HG02678 (cell line): Measurements from ENCODE around the gene BNC2.
"Not testable (repeated sequence)": the region's sequence is repeated elsewhere in the genome, so short reads cannot be mapped to it uniquely, and the experiment has no call there.

Experiments used
- ATAC-seq: cut with Tn5 transposase; IDR thresholded peaks from one replicate; pipeline ENCODE4 v1.9.1; 2021; ENCODE audit warnings: mild to moderate bottlenecking, moderate library complexity; ENCODE audit not compliant: unreplicated experiment

Gene BNC2, protein sequence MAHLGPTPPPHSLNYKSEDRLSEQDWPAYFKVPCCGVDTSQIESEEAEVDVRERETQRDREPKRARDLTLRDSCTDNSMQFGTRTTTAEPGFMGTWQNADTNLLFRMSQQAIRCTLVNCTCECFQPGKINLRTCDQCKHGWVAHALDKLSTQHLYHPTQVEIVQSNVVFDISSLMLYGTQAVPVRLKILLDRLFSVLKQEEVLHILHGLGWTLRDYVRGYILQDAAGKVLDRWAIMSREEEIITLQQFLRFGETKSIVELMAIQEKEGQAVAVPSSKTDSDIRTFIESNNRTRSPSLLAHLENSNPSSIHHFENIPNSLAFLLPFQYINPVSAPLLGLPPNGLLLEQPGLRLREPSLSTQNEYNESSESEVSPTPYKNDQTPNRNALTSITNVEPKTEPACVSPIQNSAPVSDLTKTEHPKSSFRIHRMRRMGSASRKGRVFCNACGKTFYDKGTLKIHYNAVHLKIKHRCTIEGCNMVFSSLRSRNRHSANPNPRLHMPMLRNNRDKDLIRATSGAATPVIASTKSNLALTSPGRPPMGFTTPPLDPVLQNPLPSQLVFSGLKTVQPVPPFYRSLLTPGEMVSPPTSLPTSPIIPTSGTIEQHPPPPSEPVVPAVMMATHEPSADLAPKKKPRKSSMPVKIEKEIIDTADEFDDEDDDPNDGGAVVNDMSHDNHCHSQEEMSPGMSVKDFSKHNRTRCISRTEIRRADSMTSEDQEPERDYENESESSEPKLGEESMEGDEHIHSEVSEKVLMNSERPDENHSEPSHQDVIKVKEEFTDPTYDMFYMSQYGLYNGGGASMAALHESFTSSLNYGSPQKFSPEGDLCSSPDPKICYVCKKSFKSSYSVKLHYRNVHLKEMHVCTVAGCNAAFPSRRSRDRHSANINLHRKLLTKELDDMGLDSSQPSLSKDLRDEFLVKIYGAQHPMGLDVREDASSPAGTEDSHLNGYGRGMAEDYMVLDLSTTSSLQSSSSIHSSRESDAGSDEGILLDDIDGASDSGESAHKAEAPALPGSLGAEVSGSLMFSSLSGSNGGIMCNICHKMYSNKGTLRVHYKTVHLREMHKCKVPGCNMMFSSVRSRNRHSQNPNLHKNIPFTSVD

DNA sequence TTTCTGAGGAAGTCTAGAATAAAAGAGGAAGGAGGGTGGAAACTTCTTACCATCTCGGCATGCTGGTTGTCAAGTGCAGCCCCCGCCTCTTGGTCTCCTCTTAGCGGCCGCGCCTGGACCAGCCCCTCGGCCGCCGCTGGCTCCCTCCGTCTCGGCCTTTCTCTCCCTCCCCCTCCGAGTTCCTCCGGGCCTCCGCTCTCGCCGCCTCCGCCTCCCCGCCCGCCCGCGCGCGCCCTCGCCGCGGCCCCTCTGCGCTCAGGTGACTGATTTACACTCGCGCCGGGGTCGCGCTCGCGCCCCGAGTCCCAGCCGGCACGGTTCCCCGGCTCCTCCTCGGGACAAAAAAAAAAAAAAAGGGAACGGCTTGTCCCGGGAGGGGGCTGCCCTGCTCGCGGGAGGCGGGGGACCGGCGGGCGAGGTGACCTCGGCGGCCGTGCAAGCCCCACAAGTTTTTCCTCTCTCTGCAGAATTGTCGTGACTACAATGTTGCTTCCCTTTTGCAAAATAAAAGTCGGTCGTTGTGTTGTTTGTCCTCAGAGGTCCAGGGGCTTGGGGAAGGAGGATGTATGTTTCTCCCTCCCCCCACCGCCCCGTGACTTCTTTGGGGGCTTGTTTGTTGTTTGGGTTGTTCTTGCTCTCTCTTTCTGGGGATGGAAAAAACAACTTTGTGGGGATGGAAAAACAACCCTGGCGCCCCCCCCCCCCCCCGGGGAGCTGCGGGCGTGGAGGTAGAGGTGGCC lies at the start of gene BNC2:
Gene BNC2, minus strand, starts transcription at position 75 of the 740 bp plus-strand sequence. Its CDS starts 22 bp downstream, at position 53.
- no peak for ATAC-seq

DNA sequence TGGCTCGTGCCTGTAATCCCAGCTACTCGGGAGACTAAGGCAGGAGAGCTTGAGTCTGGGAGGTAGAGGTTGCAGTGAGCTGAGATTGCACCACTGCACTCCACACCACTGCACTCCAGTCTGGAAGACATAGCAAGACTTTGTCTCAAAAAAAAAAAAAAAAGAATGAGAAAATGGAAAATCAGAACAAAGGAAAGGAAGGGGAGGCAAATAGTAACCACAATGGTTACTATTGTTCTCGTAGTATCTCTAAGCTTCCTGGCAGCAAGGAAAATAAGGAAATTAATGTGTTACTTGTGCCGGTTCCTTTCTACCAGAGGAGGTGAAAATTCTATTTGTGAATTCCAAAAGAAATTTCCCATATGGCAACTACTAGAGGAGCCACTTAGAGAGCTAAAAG lies 48.5 kb upstream of the BNC2 start:
- no peak for ATAC-seq

DNA sequence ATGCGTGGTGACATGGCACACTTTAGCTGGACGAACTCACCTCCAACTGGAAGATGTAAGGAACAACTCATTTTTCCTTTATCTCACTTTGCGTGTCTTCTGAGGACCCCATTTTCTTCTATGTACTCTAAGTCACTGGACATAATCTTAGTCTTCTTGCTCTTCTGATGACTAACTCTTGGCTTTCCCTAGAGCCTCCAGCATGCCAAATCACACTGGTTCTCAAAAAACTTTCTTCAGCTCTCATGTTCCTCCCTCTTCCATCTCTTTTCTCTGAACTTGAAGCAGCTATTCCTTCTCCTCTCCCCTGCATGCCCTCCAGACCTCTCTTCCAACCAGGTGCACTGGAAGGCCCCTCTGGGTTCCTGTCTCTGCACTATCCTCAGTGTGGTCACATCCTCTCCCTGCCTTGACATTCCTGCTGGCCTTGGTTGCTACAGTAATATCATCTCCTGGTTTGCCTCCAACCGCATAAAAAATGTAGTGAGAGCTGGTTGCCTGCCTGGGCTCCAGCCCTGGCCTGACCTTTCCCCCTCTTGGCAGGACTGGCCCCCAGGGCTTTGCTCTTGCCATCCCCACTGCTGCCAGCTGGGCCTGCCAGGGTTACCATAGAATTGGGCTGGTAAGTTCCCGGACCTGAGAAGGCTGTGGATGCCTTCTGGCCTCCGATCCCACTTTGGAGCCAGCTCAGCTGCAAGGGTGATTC lies 44.8 kb upstream of the BNC2 start:
- ATAC-seq: no peak

DNA sequence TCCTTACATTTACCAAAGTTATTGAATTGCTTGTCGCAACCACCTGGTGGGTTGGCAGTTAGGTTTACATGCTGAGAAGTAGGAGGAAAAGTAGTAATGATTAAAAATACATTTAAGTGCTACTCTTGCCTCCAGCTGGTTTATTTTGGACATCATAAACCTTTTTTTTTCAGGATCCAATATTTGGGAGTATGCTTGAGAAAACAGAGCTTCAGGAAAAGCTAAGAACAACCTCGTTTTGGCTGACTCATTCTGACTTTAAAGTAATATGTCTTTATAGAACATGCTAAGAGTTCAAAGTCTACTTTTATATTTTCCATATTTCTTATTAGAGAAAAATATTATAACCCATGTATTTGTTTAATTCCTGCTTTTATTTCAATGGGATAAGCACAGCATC lies 41.7 kb upstream of the BNC2 start:
- no peak for ATAC-seq

DNA sequence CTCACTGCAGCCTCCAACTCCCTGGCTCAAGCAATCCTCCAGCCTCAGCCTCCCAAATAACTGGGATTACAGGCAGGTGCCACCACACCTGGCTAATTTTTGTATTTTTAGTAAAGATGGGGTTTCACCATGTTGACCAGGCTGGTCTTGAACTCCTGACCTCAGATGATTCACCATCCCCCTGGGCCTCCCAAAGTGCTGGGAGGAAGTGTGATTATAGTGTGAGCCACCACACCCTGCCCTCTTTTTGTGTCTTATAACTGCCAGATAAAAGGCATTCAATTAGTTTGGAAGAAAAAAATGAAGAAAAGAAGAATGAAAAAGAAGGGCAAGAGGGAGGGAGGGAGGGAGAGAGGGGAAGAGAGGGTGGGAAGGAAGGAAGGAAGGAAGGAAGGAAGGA lies 37.7 kb upstream of the BNC2 start:
- ATAC-seq: not testable (repeated sequence)

DNA sequence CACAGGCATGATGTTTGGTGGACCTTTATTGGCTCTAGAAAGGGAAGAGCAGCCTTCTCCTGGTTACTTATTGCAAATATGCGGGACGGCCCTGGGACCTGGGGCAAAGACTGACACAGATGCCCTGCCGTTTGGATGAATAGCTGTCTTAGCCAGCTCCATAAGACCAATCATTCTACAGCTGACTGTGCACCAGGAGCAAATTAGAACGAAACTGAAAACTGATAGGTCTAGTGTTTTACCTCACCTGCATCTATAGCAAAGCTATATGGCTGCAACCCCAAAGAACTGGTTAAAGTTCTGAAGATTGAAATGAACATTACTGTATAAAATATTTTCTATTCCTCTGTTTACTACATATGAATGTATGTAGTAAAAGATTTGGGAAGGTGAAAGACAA lies 34.2 kb upstream of the BNC2 start:
- no peak for ATAC-seq

DNA sequence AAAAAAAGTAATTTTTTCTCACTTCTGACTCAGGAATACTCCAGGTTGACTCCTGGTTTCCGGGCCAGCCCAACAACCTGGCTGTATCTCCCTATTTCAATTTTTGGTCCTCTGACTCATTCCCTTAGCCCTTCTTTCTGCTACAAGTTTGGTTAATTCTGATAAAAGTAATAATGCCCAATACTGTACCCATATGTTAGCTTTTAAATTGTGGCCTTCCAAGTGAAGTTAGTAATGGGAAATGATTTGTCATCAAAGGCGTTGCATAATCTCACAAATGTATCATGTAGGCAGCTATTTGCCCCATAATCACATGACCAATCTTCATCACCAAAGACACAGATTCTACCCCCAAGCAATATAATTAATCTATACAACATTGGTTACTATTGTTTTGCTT lies 31.1 kb upstream of the BNC2 start:
- no peak for ATAC-seq

DNA sequence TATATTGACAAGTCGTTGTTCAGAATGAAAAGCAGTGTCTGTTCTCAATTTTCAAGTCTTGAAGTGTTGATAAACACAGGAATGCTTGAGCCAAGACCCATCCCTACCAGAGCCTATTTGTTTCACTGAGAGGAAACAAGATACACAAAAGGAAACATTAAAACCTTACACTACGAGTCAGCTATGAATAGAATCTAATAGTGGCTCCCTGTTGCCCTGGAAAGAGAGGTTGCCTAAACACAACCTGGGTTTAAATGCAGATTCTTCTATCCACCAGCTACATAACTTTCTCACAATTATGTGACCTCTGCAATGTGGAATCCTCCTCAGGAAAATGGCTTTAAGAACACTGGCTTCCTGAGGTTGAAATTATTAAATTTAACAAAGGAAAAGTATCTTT lies 29.1 kb upstream of the BNC2 start:
- no peak for ATAC-seq

DNA sequence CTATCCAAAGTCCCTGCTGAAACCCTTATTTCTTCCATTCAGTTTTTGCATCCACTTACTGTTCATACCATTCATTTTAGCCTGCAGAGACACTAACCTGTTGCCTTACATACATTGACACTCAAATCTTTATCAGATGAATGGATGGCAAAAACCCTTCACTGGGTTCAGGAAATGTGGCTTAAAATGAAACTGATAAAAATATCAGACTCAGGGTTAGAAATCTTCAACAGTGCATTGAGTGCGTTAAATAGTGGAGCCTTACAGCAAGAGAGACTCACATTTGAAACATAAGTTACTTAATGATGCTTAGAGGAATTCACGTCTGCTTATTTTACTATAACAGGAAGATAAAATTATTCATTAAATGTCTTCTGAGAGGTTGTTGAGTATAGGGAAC lies 28.0 kb upstream of the BNC2 start:
- no peak for ATAC-seq

DNA sequence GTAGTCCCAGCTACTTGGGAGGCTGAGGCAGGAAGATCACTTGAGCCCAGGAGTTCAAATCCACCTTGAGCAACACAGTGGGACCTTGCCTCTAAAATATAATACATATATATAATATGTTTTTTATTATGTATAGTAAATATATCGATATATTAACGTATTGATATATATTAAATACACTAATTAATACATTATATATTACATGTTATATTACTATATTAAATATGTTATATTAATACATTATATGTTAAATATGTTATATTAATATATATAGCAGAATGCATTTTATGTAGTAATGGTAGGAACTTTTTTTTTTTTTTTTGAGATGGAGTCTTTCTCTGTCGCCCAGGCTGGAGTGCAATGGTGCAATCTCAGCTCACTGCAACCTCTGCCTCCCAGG lies 18.1 kb upstream of the BNC2 start:
- ATAC-seq: no peak

DNA sequence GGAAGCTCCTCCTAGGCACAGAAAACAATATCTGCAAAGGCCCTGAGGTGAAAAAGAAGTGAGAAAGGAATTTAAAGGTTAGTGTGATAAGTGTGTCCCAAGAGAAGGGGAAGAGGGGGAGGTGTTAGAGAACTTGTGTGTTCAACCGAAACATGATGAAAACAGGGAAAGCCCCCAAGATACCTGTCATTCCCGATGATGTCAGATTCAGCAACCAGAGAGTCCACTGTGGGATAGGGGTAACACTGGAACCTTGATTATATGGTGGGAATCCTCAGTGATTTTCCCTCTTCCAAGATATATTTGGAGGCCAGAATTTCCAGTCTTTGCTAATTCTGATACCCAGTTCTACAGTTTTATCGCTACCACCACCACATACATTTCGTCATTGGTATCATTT lies 15.5 kb upstream of the BNC2 start:
- ATAC-seq: no peak

DNA sequence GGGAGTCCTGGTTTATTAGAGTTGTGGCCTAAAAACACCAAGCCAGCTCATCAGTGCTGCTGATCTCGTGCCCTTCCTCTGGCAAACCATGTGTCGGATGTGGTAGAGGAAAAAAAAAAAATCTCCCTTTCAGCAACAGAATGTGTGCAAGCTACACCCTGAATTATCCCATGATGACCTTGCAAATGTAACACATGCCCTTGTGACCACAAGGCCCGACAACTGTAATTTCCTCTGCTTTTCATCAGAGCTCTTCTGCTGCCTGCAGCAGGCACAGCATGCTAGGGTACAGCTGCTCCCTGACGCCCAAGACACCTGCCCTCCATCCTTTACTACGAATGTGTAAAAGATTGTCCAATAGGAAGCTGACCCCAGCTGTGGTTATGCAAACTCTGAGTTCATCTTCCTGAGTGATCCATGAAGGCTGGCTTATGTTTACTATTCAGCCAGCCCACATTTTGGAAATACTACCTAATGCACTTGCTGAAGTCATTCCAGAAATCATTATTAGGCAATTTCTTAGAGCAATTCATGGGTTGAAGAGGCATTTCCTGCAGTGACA lies 14.6 kb upstream of the BNC2 start:
- ATAC-seq: no peak

DNA sequence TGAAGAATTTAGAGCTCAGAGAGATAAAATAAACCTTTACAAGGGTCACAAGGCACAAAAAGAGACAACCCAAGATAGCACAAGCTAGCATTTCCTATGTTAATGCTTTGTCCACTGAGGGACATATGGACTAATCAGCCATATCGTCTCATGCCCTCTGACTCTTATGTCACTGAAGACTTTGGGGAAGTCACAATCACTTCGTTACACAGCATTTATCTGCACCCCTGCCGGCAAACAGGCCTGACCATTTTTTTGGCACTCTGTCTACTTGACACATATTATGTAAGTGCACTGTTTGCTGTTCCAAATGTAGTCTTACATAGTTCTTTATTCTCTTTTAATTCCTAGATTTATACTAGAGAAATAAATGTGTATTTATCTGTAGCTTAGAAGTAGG lies 13.9 kb upstream of the BNC2 start:
- no peak for ATAC-seq

DNA sequence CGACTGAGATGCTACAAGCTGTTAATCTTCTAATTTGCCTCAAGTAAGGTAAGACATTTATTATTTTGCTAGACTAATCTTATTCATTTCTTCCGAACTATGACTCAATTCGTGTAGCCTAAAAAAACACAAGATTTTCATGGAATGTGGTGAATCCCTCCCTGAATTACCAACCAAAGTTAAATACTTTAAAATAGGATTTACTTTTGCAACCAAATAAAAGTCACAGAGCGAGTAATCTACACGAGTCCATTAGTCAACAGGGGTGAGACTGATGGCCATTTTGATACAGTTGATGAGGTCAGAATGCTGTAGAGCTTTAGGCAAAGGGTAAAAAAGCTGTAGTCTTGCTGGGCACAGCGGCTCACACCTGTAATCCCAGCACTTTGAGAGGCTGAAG lies 13.1 kb upstream of the BNC2 start:
- no peak for ATAC-seq

DNA sequence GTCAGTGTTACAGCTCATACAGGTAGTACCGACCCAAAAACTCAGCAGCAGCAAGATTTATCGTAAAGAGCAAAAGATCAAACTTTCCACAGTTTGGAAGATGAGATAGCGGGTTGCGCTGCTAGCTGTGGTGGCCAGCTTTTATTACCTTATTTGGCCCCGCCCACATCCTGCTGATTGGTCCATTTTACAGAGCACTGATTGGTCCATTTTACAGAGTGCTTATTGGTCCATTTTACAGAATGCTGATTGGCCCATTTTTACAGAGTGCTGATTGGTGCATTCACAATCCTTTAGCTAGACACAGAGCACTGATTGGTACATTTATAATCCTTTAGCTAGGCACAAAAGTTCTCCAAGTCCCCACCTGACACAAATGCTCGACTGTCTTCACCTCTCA lies 12.0 kb upstream of the BNC2 start:
- ATAC-seq: not testable (repeated sequence)

DNA sequence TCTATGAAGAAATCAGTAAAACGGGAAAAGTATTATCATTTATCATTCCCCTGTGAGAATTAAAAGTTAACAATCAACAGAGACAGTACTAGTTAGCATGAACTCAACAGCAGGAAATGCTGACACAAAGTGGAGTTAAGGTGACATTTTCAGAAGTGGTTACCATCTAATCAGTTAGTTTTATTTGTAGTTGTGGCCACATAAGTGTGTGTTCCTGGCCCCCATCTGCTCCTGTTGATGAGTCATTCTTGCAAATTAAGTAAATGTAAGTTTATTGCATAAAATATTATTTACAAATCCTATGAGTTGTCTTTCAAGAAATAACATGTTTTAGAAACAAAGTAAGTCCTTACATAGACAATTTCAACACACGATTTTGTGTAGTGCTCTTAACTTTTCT lies 8.9 kb upstream of the BNC2 start:
- no peak for ATAC-seq

DNA sequence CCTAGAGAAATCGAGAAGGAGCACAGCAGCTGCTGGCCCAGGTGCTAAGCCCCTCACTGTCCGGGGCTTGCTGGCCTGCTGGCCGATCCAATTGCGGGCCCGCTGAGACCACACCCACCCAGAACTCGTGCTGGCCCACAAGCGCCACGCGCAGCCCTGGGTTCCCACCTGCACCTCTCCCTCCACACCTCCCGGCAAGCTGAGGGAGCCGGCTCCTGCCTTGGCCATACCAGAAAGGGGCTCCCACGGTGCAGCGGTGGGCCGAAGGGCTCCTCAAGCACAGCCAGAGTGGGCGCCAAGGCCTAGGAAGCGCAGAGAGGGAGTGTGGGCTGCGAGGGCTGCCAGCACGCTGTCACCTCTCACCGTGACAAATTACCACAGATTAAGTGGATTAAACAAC lies 6.8 kb upstream of the BNC2 start:
- no peak for ATAC-seq

DNA sequence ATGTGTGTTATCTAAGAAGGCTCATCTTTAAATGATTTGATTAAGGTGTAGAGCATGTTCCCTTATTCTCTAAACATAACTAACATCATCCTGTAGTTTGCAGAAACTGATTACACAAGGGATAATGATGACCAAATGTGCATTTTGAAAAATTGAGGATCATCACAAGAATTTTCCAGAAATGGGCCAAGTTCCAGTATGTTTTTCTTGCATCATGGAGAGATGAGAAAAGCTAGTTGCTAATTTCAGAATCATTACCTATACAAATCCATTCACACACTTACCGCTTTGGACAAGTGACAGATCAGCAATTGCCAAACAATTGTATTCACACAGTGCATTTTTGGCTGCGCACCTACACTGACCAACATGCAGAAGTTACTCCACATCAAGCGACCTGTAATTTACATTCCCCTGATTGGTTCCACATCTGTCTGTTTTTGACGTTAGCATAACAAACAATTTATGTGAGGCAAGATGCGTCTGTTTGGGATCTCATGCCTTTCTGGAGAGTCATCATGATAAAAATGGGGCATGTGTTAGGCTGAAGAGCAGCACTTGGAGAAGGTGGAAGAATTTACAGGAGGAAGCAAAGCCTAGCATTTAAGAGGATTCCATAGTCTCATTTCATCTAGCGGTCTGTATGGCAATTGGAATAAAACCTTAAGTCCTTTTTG lies 2.8 kb upstream of the BNC2 start:
- ATAC-seq: no peak

DNA sequence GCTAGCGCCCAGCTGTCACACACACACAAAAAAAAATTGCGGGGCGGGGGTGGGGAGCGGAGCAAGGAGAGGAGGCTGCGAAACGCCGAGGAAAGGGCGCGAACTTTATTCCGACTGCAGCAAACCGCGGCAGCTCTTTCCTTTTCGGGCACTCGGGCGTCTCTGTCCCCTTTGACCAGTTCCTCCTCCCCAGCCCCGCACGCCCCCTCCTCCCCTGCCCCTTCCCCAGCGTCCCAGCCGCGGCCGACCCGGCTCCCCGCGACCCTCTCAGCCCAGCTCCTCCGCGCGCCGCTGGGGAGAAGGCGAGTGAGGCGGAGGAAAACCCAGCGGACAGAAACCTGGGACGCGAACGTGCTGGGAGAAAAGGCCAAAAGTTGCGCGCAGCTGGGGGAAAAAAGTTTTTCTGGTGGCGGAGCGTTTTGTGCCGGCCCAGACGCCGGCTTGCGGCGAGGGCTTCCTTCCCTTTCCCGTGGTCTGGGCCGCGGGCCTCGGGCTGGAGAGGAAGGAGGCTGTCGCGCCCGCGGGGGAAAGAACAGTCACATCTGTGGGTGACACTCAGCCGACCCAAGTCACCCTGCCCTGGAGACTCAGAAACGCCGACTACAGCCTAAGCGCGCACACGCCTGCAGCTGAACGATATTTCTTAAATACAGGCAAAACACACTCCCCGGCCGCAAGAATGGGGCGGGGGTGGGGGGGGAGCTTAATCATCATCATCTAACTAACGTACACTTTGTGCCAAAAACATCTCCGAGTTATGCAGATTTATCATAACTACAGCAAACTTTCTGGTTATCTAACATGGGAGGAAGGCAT lies 1.1 kb upstream of the BNC2 start:
- no peak for ATAC-seq
